OCI-M2 (cell line): ENCODE results near the gene LMF1.
"Not testable (repeated sequence)": the region's sequence is repeated elsewhere in the genome, so short reads cannot be mapped to it uniquely, and the experiment has no call there.

Experiments used
- DNase-seq: peaks from one replicate; lab custom pipeline; 2025; ENCODE audit not compliant: unreplicated experiment; lab: John Stamatoyannopoulos, UW

Gene LMF1

GRCh38 chr16:871562-872345 lies 99.0 kb downstream of the LMF1 start:
- DNase-seq, result no peak

- no peak for DNase-seq
These were observed 99.8 kb downstream of the LMF1 start for GRCh38 chr16:870856-871561.

GRCh38 chr16:869823-870641 lies 100.8 kb downstream of the LMF1 start:
- DNase-seq, result no peak

- no peak for DNase-seq
These were observed 101.7 kb downstream of the LMF1 start for GRCh38 chr16:868846-869822.

- no peak for DNase-seq
These were observed 102.4 kb downstream of the LMF1 start for GRCh38 chr16:868386-868755.

- DNase-seq, result no peak
These were observed 103.1 kb downstream of the LMF1 start for GRCh38 chr16:867421-868385.

- no peak for DNase-seq
These were observed 104.4 kb downstream of the LMF1 start for GRCh38 chr16:866252-866896.

- DNase-seq, result no peak
These were observed 105.8 kb downstream of the LMF1 start for GRCh38 chr16:865026-865425.

- no peak for DNase-seq
These were observed 109.3 kb downstream of the LMF1 start for GRCh38 chr16:861446-861845.

- no peak for DNase-seq
These were observed 109.9 kb downstream of the LMF1 start for GRCh38 chr16:860891-861290.

- not testable (repeated sequence) for DNase-seq
These were observed 111.8 kb downstream of the LMF1 start for GRCh38 chr16:858971-859370.

GRCh38 chr16:858441-858840 lies 112.3 kb downstream of the LMF1 start:
- DNase-seq, result not testable (repeated sequence)

GRCh38 chr16:856811-857210 lies 114.0 kb downstream of the LMF1 start:
- DNase-seq, result no peak

GRCh38 chr16:856101-856500 lies 114.7 kb downstream of the LMF1 start:
- no peak for DNase-seq

- DNase-seq, result no peak
These were observed 115.3 kb downstream of the LMF1 start for GRCh38 chr16:855471-855870.

- no peak for DNase-seq
These were observed 115.9 kb downstream of the LMF1 start for GRCh38 chr16:854808-855410.

- DNase-seq, result no peak
These were observed 116.6 kb downstream of the LMF1 start for GRCh38 chr16:853981-854807.

- no peak for DNase-seq
These were observed 117.5 kb downstream of the LMF1 start for GRCh38 chr16:853306-853705.
